HAP-1 (cell line): ENCODE results near the gene RAD51C.
"Not testable (repeated sequence)": the region's sequence is repeated elsewhere in the genome, so short reads cannot be mapped to it uniquely, and the experiment has no call there.

Experiments used
- DNase-seq, 2 experiments: peaks; one replicate each; pipeline ENCODE4 v3.0.0-alpha.2; 2016 to 2020; ENCODE audit warnings: low spot score in 2 of 2
- H3K27me3 ChIP-seq: fragments of 250-450 bp; sonication (Bioruptor Pico); 2 replicates; pipeline ENCODE4 v1.5.1; 2020; ENCODE audit warnings: low read depth, mild to moderate bottlenecking, moderate library complexity
- H3K36me3 ChIP-seq: fragments of 250-450 bp; sonication (Bioruptor Pico); replicated peaks from 2 replicates; pipeline ENCODE4 v1.5.1; 2020; ENCODE audit warnings: mild to moderate bottlenecking
- H3K4me1 ChIP-seq: fragments of 250-450 bp; sonication (Bioruptor Pico); 2 replicates; pipeline ENCODE4 v1.5.1; 2020; ENCODE audit warnings: mild to moderate bottlenecking
- H3K4me3 ChIP-seq: fragments of 250-450 bp; sonication (Bioruptor Pico); 2 replicates; pipeline ENCODE4 v1.5.1; 2020; ENCODE audit warnings: mild to moderate bottlenecking, moderate library complexity
- H3K9me3 ChIP-seq: fragments of 250-450 bp; sonication (Bioruptor Pico); 2 replicates; pipeline ENCODE4 v1.5.1; 2020; ENCODE audit warnings: mild to moderate bottlenecking, moderate library complexity
- in situ Hi-C: fragments of 300-500 bp; cut with MboI; formaldehyde crosslinking; loops from 3 replicates; pipeline ENCODE4 v1.14.3; 2020; ENCODE audit warnings: low sequenced_read_pairs, inconsistent platforms, mixed read lengths

Gene RAD51C

GRCh38 chr17:58692239-58693055 is at the start of gene RAD51C:
Gene RAD51C, plus strand, starts transcription at chr17:58692602. Its CDS starts 42 bp downstream, at chr17:58692644.
- in situ Hi-C loops, result no loop called here
- no peaks in the 10 kb centered on the region for H3K27me3 ChIP-seq
- peaks cover 17% of the 10 kb centered on the region for H3K4me1 ChIP-seq
- H3K9me3 ChIP-seq, result no peaks in the 10 kb centered on the region
- DNase-seq, result peak; percentile 82 to 90
- peaks cover 17% of the 10 kb centered on the region for H3K36me3 ChIP-seq
- H3K4me3 ChIP-seq, result peak within 1 kb of the TSS; percentile 50

GRCh38 chr17:58643147-58643546 is 49.3 kb upstream of the RAD51C start:
- in situ Hi-C loops, result no loop called here
- H3K27me3 ChIP-seq, result no peaks in the 10 kb centered on the region
- H3K9me3 ChIP-seq, result no peaks in the 10 kb centered on the region
- H3K4me3 ChIP-seq, result no peak overlapping the region
- no peaks in the 10 kb centered on the region for H3K36me3 ChIP-seq
- H3K4me1 ChIP-seq, result no peaks in the 10 kb centered on the region
- no peak for DNase-seq

- in situ Hi-C loops, result no loop called here
- Histone ChIP-seq H3K4me3 (no peak overlapping the region), H3K36me3 (no peaks in the 10 kb centered on the region), H3K9me3 (no peaks in the 10 kb centered on the region), H3K4me1 (no peaks in the 10 kb centered on the region), H3K27me3 (no peaks in the 10 kb centered on the region)
- no peak for DNase-seq
Measured at GRCh38 chr17:58648236-58648635, 44.2 kb upstream of the RAD51C start.

GRCh38 chr17:58657962-58658803 is 34.2 kb upstream of the RAD51C start:
- H3K9me3 ChIP-seq, H3K4me1 ChIP-seq, H3K4me3 ChIP-seq, H3K36me3 ChIP-seq, in situ Hi-C loops, H3K27me3 ChIP-seq, DNase-seq: not testable (repeated sequence)

GRCh38 chr17:58658804-58659713 is 33.3 kb upstream of the RAD51C start:
- in situ Hi-C loops, result no loop called here
- Histone ChIP-seq H3K4me3 (no peak overlapping the region), H3K9me3 (peaks cover 4% of the 10 kb centered on the region; the same call in 1 of the 2 replicates), H3K36me3 (no peaks in the 10 kb centered on the region), H3K4me1 (no peaks in the 10 kb centered on the region), H3K27me3 (no peaks in the 10 kb centered on the region)
- peak in 1 of 2 experiments; percentile 16 for DNase-seq

- H3K36me3 ChIP-seq, H3K4me3 ChIP-seq, H3K9me3 ChIP-seq, in situ Hi-C loops, H3K27me3 ChIP-seq, H3K4me1 ChIP-seq, DNase-seq: not testable (repeated sequence)
Measured at GRCh38 chr17:58659714-58660084, 32.7 kb upstream of the RAD51C start.

GRCh38 chr17:58660621-58661020 is 31.8 kb upstream of the RAD51C start:
- DNase-seq, result no peak
- in situ Hi-C loops, result no loop called here
- H3K4me1 ChIP-seq, result no peaks in the 10 kb centered on the region
- no peak overlapping the region for H3K4me3 ChIP-seq
- no peaks in the 10 kb centered on the region for H3K36me3 ChIP-seq
- no peaks in the 10 kb centered on the region for H3K27me3 ChIP-seq
- peaks cover 4% of the 10 kb centered on the region; the same call in 1 of the 2 replicates for H3K9me3 ChIP-seq

- H3K27me3 ChIP-seq, result no peaks in the 10 kb centered on the region
- in situ Hi-C loops, result no loop called here
- H3K36me3 ChIP-seq, result no peaks in the 10 kb centered on the region
- H3K4me1 ChIP-seq, result no peaks in the 10 kb centered on the region
- no peak for DNase-seq
- peaks cover 4% of the 10 kb centered on the region; the same call in 1 of the 2 replicates for H3K9me3 ChIP-seq
- no peak overlapping the region for H3K4me3 ChIP-seq
Measured at GRCh38 chr17:58661499-58661898, 30.9 kb upstream of the RAD51C start.

- no peaks in the 10 kb centered on the region for H3K36me3 ChIP-seq
- H3K9me3 ChIP-seq, result no peaks in the 10 kb centered on the region; the same call in 1 of the 2 replicates
- in situ Hi-C loops, result no loop called here
- H3K4me3 ChIP-seq, result no peak overlapping the region
- no peaks in the 10 kb centered on the region for H3K27me3 ChIP-seq
- no peaks in the 10 kb centered on the region for H3K4me1 ChIP-seq
- no peak for DNase-seq
Measured at GRCh38 chr17:58664302-58664701, 28.1 kb upstream of the RAD51C start.

- Histone ChIP-seq H3K36me3 (no peaks in the 10 kb centered on the region), H3K27me3 (no peaks in the 10 kb centered on the region), H3K9me3 (no peaks in the 10 kb centered on the region), H3K4me3 (no peak overlapping the region), H3K4me1 (no peaks in the 10 kb centered on the region)
- DNase-seq, result no peak
- in situ Hi-C loops, result no loop called here
Measured at GRCh38 chr17:58665946-58666857, 26.2 kb upstream of the RAD51C start.

GRCh38 chr17:58666858-58667267 is 25.5 kb upstream of the RAD51C start:
- in situ Hi-C loops, result no loop called here
- no peaks in the 10 kb centered on the region for H3K9me3 ChIP-seq
- no peak overlapping the region for H3K4me3 ChIP-seq
- H3K27me3 ChIP-seq, result no peaks in the 10 kb centered on the region
- H3K36me3 ChIP-seq, result no peaks in the 10 kb centered on the region
- DNase-seq, result no peak
- no peaks in the 10 kb centered on the region for H3K4me1 ChIP-seq

GRCh38 chr17:58667934-58668597 is 24.3 kb upstream of the RAD51C start:
- Histone ChIP-seq H3K4me1 (no peaks in the 10 kb centered on the region), H3K4me3 (no peak overlapping the region), H3K27me3 (no peaks in the 10 kb centered on the region), H3K36me3 (no peaks in the 10 kb centered on the region), H3K9me3 (no peaks in the 10 kb centered on the region)
- in situ Hi-C loops, result no loop called here
- no peak for DNase-seq
